ENCODE data around the gene GNPAT.

The GNPAT gene

DNA sequence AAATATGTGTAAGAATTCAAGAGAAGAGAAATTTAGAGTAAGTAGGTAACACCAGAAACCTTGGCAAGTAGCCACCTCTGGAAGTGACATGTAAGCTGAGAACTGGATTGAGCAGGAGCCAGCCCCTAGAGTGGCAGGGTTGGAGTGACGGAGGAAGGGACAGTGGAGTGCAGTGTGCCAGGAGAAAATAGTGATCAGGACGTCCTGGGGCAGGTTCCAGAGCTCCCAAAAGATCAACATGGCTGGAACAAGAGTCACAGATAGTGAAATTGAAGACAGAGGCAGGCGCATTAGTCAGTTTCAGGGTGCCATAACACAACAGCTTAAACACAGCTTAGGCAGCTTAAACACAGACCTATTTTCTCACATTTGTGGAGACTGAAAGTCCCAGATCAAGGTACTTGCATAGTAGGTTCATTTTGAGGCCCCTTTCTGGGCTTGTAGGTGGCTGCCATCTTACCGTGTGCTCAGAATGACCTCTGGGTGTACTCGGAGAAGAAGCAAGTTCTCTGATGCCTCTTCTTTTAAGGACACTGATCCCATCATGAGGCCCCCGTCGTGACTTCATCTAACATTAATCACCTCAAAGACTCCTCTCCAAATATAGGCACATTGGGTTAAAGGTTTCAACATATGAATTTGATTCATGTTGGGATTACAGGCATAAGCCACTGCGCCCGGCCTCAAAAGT lies 37.2 kb downstream of the GNPAT start:
- Mint-ChIP-seq H3K27ac (no peak overlapping the region), H3K9me3 (no peaks in the 10 kb centered on the region), H3K36me3 (ENCODE audit: low read depth) (peaks cover 37% of the 10 kb centered on the region), H3K4me1 (no peaks in the 10 kb centered on the region), H3K27me3 (ENCODE audit: low read depth) (no peaks in the 10 kb centered on the region), H3K4me3 (no peak overlapping the region)
- TF ChIP-seq, protein P1, sequence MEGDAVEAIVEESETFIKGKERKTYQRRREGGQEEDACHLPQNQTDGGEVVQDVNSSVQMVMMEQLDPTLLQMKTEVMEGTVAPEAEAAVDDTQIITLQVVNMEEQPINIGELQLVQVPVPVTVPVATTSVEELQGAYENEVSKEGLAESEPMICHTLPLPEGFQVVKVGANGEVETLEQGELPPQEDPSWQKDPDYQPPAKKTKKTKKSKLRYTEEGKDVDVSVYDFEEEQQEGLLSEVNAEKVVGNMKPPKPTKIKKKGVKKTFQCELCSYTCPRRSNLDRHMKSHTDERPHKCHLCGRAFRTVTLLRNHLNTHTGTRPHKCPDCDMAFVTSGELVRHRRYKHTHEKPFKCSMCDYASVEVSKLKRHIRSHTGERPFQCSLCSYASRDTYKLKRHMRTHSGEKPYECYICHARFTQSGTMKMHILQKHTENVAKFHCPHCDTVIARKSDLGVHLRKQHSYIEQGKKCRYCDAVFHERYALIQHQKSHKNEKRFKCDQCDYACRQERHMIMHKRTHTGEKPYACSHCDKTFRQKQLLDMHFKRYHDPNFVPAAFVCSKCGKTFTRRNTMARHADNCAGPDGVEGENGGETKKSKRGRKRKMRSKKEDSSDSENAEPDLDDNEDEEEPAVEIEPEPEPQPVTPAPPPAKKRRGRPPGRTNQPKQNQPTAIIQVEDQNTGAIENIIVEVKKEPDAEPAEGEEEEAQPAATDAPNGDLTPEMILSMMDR (IDR thresholded peaks at IDR 0.05; ENCODE audit: unreplicated experiment in 3 of 3) = no peak

DNA sequence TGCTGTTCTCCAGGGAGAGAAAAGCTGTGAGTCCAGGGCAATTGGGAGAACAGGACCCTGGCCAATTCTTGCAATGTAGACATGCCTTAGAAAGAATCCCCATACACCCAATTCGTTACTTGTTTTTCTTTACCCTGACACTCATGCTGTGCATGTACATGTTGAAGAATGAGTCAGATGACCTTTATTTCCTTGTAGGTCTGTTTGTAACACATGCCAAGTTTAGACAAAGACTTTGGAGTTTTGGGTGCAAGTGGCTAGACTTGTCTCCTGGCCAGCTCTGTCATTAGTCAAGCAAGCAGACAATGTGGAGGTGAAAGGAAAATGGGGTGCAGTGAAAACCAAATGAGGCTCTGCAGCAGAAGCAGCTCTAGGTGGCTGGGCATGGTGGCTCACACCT lies 38.1 kb downstream of the GNPAT start:
- no peak overlapping the region for H3K4me3 Mint-ChIP-seq
- H3K36me3 Mint-ChIP-seq (ENCODE audit: low read depth) = peaks cover 34% of the 10 kb centered on the region
- no peaks in the 10 kb centered on the region for H3K4me1 Mint-ChIP-seq
- no peaks in the 10 kb centered on the region for H3K27me3 Mint-ChIP-seq (ENCODE audit: low read depth)
- TF ChIP-seq, protein P1 (IDR thresholded peaks at IDR 0.05; ENCODE audit: unreplicated experiment in 3 of 3) = no peak
- no peak overlapping the region for H3K27ac Mint-ChIP-seq
- H3K9me3 Mint-ChIP-seq = no peaks in the 10 kb centered on the region

DNA sequence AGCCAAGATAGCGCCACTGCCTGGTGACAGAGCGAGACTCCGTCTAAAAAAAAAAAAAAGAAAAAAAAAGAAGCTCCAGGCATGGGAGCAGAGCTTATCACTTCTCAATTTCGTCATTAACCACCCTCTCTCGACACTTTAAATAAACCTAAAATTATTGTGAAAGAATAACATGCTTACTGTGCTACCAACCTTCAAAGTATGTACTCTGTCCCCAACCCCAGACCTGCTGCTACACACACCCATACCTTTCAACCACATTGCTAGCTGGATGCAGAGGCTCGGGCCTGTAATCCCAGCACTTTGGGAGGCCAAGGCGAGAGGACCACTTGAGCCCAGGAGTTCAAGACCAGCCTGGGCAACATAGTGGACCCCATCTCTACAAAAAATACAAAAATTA lies 38.7 kb downstream of the GNPAT start:
- Mint-ChIP-seq H3K27me3 (ENCODE audit: low read depth) (no peaks in the 10 kb centered on the region), H3K9me3 (no peaks in the 10 kb centered on the region), H3K4me3 (no peak overlapping the region), H3K27ac (no peak overlapping the region), H3K4me1 (no peaks in the 10 kb centered on the region), H3K36me3 (ENCODE audit: low read depth) (peaks cover 29% of the 10 kb centered on the region)
- TF ChIP-seq, protein P1 (IDR thresholded peaks at IDR 0.05; ENCODE audit: unreplicated experiment in 3 of 3) = no peak

DNA sequence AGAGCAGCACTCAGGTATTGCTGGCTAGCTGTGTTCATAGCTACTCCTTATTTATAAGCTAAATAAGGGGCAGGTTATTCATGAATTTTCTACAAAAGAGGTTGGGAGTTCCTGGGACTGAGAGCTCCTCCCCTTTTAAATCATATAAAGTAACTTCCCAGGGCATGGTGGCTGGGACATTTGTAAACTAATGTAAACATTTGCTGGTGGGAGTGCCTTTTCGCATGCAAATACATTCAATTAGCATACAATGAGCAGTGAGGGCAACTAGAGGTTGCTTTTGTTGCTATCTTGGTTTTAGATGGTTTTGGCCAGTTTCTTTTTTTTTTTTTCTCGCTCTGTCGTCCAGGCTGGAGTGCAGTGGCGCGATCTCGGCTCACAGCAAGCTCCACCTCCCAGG lies 43.4 kb downstream of the GNPAT start:
- H3K4me3 Mint-ChIP-seq = no peak overlapping the region
- H3K9me3 Mint-ChIP-seq = no peaks in the 10 kb centered on the region
- H3K36me3 Mint-ChIP-seq (ENCODE audit: low read depth) = no peaks in the 10 kb centered on the region
- no peaks in the 10 kb centered on the region for H3K4me1 Mint-ChIP-seq
- TF ChIP-seq, protein P1 (IDR thresholded peaks at IDR 0.05; ENCODE audit: unreplicated experiment in 3 of 3) = no peak
- H3K27ac Mint-ChIP-seq = no peak overlapping the region
- no peaks in the 10 kb centered on the region for H3K27me3 Mint-ChIP-seq (ENCODE audit: low read depth)

DNA sequence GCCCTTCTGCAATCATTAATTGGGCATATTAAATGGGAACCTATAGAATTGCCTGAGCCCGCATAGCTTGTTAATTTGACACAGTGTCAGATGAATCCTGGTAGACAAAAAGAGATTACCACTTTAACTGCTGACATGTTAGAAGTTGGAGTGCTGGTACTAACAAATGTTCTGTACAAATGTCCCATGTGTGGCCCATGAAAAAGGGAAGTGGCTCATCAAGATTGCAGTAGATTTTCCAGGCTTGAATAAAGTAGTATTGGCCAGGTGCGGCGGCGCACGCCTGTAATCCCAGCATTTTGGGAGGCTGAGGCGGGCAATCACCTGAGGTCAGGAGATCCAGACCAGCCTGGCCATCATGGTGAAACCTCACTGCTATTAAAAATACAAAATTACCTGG lies 45.6 kb downstream of the GNPAT start:
- Mint-ChIP-seq H3K36me3 (ENCODE audit: low read depth) (no peaks in the 10 kb centered on the region), H3K4me3 (no peak overlapping the region), H3K27ac (no peak overlapping the region), H3K4me1 (no peaks in the 10 kb centered on the region), H3K9me3 (no peaks in the 10 kb centered on the region), H3K27me3 (ENCODE audit: low read depth) (no peaks in the 10 kb centered on the region)
- TF ChIP-seq, protein P1 (IDR thresholded peaks at IDR 0.05; ENCODE audit: unreplicated experiment in 3 of 3) = no peak

DNA sequence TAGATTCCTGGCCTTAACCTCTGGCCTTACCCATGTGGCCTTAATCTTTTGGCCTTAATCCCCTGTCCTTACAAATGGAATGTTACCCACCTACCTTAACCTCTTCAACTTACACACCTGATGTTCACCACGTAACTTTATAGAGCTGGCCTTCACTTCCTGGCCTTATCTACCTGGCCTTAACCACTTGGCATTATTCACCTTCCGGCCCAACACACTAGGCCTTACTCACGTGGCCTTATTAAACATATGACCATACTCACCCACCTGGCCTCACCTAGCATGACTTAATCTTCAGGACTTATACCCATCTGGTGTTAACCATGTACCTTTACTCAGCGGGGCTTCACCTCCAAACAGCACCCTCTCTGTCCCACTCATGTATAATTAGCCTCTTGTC lies 54.9 kb downstream of the GNPAT start:
- H3K27me3 Mint-ChIP-seq (ENCODE audit: low read depth) = peaks cover 4% of the 10 kb centered on the region

More for the DNA sequence above, 54.9 kb downstream of the GNPAT start:
- no peaks in the 10 kb centered on the region for H3K4me1 Mint-ChIP-seq
- no peaks in the 10 kb centered on the region for H3K9me3 Mint-ChIP-seq
- H3K27ac Mint-ChIP-seq = no peak overlapping the region
- TF ChIP-seq, protein P1 (IDR thresholded peaks at IDR 0.05; ENCODE audit: unreplicated experiment in 3 of 3) = no peak
- H3K36me3 Mint-ChIP-seq (ENCODE audit: low read depth) = no peaks in the 10 kb centered on the region
- no peak overlapping the region for H3K4me3 Mint-ChIP-seq
